Endothelial cell of umbilical vein (primary cell): Measurements from ENCODE around the gene RSF1. TPM values are rescaled to one million over a fixed set of nuclear protein-coding genes. Genes with fewer than 3 reads are reported as not detected.

ENCODE experiments used
- BruUV-seq: library from RNA; stranded (reverse); fragments of 400-500 nt; replicated peaks from 2 replicates; lab custom pipeline; 2021; lab: Mats Ljungman, UMichigan
- CTCF ChIA-PET: fragments of 300-600, 350-600 bp; sonication (Branson Sonifier 250); formaldehyde crosslinking; loops from one replicate; lab custom pipeline; 2021; ENCODE audit warnings: antibody characterized with exemption, inconsistent platforms; lab: Charles Lee
- POLR2A ChIA-PET: fragments of 300-600, 350-600 bp; sonication (Branson Sonifier 250); formaldehyde crosslinking; loops from one replicate; lab custom pipeline; 2021; ENCODE audit warnings: antibody characterized with exemption, inconsistent platforms; lab: Charles Lee
- DNase-seq: peaks from one replicate; pipeline ENCODE4 v3.0.0-alpha.2; 2011; ENCODE audit warnings: low read depth, low spot score
- FAIRE-seq: peaks from 2 replicates; lab custom pipeline; 2011; peaks lifted over from hg19 to GRCh38; lab: Jason Lieb, UNC
- H2AFZ ChIP-seq: 2 replicates; pipeline ENCODE4 v1.6.0; 2012; ENCODE audit warnings: low read depth, low read length, control low read depth, inconsistent platforms
- H3K27ac ChIP-seq: 2 replicates; pipeline ENCODE4 v1.5.1; 2011; ENCODE audit warnings: low read depth, mild to moderate bottlenecking, control low read depth, low read length, moderate library complexity; ENCODE audit not compliant: insufficient read depth
- H3K27me3 ChIP-seq, 2 experiments: 2 replicates each; pipeline versions ENCODE4 v1.6.0 to v1.6.1; 2011; ENCODE audit warnings: low read length in 2 of 2, mixed read lengths in 1 of 2; ENCODE audit not compliant: control insufficient read depth in 2 of 2, insufficient read depth in 2 of 2
- H3K36me3 ChIP-seq, 2 experiments: 2 replicates in 1 of 2; 3 replicates in 1 of 2; pipeline ENCODE4 v1.5.1; 2011; ENCODE audit warnings: low read length in 2 of 2, mild to moderate bottlenecking in 1 of 2, moderate library complexity in 1 of 2; ENCODE audit not compliant: control insufficient read depth in 2 of 2, insufficient read depth in 2 of 2; ENCODE audit errors: extremely low read depth in 1 of 2
- H3K4me1 ChIP-seq: 3 replicates; pipeline ENCODE4 v1.5.1; 2011; ENCODE audit warnings: mild to moderate bottlenecking, low read length; ENCODE audit not compliant: control insufficient read depth, insufficient read depth; ENCODE audit errors: extremely low read depth
- H3K4me2 ChIP-seq: 2 replicates; pipeline ENCODE4 v1.6.1; 2011; ENCODE audit warnings: low read length, control low read depth, mixed read lengths; ENCODE audit not compliant: insufficient read depth
- H3K4me3 ChIP-seq, 3 experiments: fragments of 200-600 bp in 1 of 3; sonication (generic), shearing (Covaris generic) in 1 of 3; replicated peaks in 1 of 3; 2 replicates each; pipeline ENCODE4 v1.5.1; 2011 to 2016; ENCODE audit warnings: control low read depth in 3 of 3, low read length in 3 of 3, mild to moderate bottlenecking in 2 of 3, inconsistent platforms in 1 of 3, low read depth in 1 of 3, moderate library complexity in 1 of 3; ENCODE audit not compliant: insufficient read depth in 1 of 3
- H3K79me2 ChIP-seq: 2 replicates; pipeline ENCODE4 v1.6.0; 2012; ENCODE audit warnings: low read length, inconsistent platforms; ENCODE audit not compliant: control insufficient read depth, insufficient read depth
- H3K9ac ChIP-seq: replicated peaks from 2 replicates; pipeline ENCODE3; 2011; ENCODE audit warnings: low read length, control low read depth; ENCODE audit not compliant: insufficient read depth; ENCODE audit errors: extremely low read depth
- H3K9me1 ChIP-seq: replicated peaks from 3 replicates; pipeline ENCODE4 v1.6.0; 2011; ENCODE audit warnings: mild to moderate bottlenecking, low read length; ENCODE audit not compliant: control insufficient read depth, insufficient read depth; ENCODE audit errors: extremely low read depth
- H3K9me3 ChIP-seq: replicated peaks from 2 replicates; pipeline ENCODE4 v1.5.1; 2012; ENCODE audit warnings: low read length, inconsistent platforms; ENCODE audit not compliant: control insufficient read depth, insufficient read depth
- H4K20me1 ChIP-seq: replicated peaks from 2 replicates; pipeline ENCODE3; 2011; ENCODE audit warnings: mild to moderate bottlenecking, low read length; ENCODE audit not compliant: control insufficient read depth, insufficient read depth; ENCODE audit errors: extremely low read depth
- CTCF ChIP-seq, 2 donors: IDR thresholded peaks; 1 replicate in 1 of 2; 2 replicates in 1 of 2; pipeline ENCODE4 v1.5.1; 2011; ENCODE audit warnings: low read length in 2 of 2, mild to moderate bottlenecking in 2 of 2, moderate library complexity in 2 of 2, control low read depth in 1 of 2, inconsistent platforms in 1 of 2, low read depth in 1 of 2; ENCODE audit not compliant: insufficient read depth in 1 of 2; ENCODE audit errors: extremely low read depth in 1 of 2
- EZH2 ChIP-seq: IDR thresholded peaks from 2 replicates; pipeline ENCODE4 v1.6.1; 2012; ENCODE audit warnings: borderline replicate concordance, low read depth, mild to moderate bottlenecking, moderate library complexity, low read length, inconsistent platforms; ENCODE audit not compliant: severe bottlenecking
- GATA2 ChIP-seq: IDR thresholded peaks from 2 replicates; pipeline ENCODE4 v1.7.0; 2011; ENCODE audit warnings: low read depth, mild to moderate bottlenecking, moderate library complexity, mixed read lengths, low read length; ENCODE audit not compliant: insufficient read length, insufficient read depth
- JUN ChIP-seq: IDR thresholded peaks from 2 replicates; pipeline ENCODE4 v1.6.1; 2011; ENCODE audit warnings: borderline replicate concordance, low read depth; ENCODE audit not compliant: insufficient read length, insufficient read depth
- POLR2A ChIP-seq: IDR thresholded peaks from 2 replicates; pipeline ENCODE4 v1.6.1; 2012; ENCODE audit warnings: low read depth, mild to moderate bottlenecking, control low read depth, low read length
- POLR2AphosphoS5 ChIP-seq: IDR thresholded peaks from 2 replicates; pipeline ENCODE4 v1.6.1; 2012; ENCODE audit warnings: low read depth, mild to moderate bottlenecking, control low read depth, low read length, moderate library complexity; ENCODE audit not compliant: insufficient read depth
- dilution Hi-C: fragments of 300-500 bp; cut with MboI; formaldehyde crosslinking; loops from one replicate; pipeline ENCODE4 v1.15.0; 2019; ENCODE audit warnings: low sequenced_read_pairs; ENCODE audit not compliant: extremely low pct_ligation_motif_present
- intact Hi-C: fragments of 100-400 bp; cut with micrococcal nuclease; formaldehyde crosslinking; loops from one replicate; pipeline ENCODE4 v1.10.0; 2022
- polyA plus RNA-seq, 4 experiments: library from polyadenylated mRNA; depleted of rRNA in 3 of 4; stranded (reverse) in 3 of 4; unstranded in 1 of 4; fragments of >200 nt; gene quantifications; 2 replicates each; pipeline versions ENCODE4 v1.2.1 to v1.2.3, GENCODE V29; 2011 to 2012; ENCODE audit warnings: missing spikeins in 1 of 4
- small RNA-seq: library from RNA; depleted of rRNA; stranded (forward); fragments of <200 nt; gene quantifications from one replicate; pipeline ENCODE3, GENCODE V24; 2012; ENCODE audit warnings: low replicate concordance, low read depth; ENCODE audit not compliant: insufficient read depth, insufficient read length
- total RNA-seq: library from RNA; stranded (reverse); gene quantifications from 2 replicates; pipeline ENCODE4 v1.2.3, GENCODE V29; 2021
- TF ChIP-seq, protein P1 (sequence below): IDR thresholded peaks from 2 replicates; pipeline ENCODE4 v1.6.1; 2011; ENCODE audit not compliant: insufficient read depth, insufficient read length

RSF1 gene
- total and polyA plus RNA-seq, 2 donors (not counting 3 experiments of a cell fraction or from before 2014, with no cell fraction given), result 10.0 to 55.1 TPM

- no peaks in the 10 kb centered on the region for H3K9me1 ChIP-seq
- no TSS peak for BruUV-seq
- H3K27ac ChIP-seq, result no peak overlapping the region
- POLR2A ChIA-PET, result interaction anchor here (0.6 to 1.0 kb wide), 2 partner anchors 10 to 47 kb away, joined by 3 to 4 read pairs; no protein-coding TSS in a partner anchor
- FAIRE-seq, result no peak
- H4K20me1 ChIP-seq, result no peaks in the 10 kb centered on the region
- dilution Hi-C loops, result no loop called here
- peaks cover 2% of the 10 kb centered on the region for H3K4me1 ChIP-seq
- H3K27me3 ChIP-seq, result no peaks in the 10 kb centered on the region
- H3K9ac ChIP-seq, result no peak overlapping the region
- CTCF ChIA-PET, result interaction anchor here (0.6 to 1.9 kb wide), 4 partner anchors 9 to 270 kb away, joined by 3 to 9 read pairs (median 5); no protein-coding TSS in a partner anchor
- peaks cover 0 to 4% of the 10 kb centered on the region in 2 experiments for H3K36me3 ChIP-seq
- no peak overlapping the region for H3K4me2 ChIP-seq
- intact Hi-C loops, result no loop called here
- no peak overlapping the region for H2AFZ ChIP-seq
- DNase-seq, result no peak
- H3K79me2 ChIP-seq, result no peaks in the 10 kb centered on the region
- no peaks in the 10 kb centered on the region for H3K9me3 ChIP-seq
- H3K4me3 ChIP-seq, result no peak overlapping the region
- no peak for TF ChIP-seq CTCF (IDR thresholded peaks at IDR 0.05; ENCODE audit: extremely low read depth in 1 of 2, insufficient read depth in 1 of 2, low read depth in 1 of 2, low read length in 2 of 2)
- no peak for TF ChIP-seq EZH2
- TF ChIP-seq, protein P1, sequence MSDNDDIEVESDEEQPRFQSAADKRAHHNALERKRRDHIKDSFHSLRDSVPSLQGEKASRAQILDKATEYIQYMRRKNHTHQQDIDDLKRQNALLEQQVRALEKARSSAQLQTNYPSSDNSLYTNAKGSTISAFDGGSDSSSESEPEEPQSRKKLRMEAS, result no peak
- TF ChIP-seq JUN, result no peak
- TF ChIP-seq POLR2AphosphoS5, result no peak
- no peak for TF ChIP-seq GATA2
- no peak for TF ChIP-seq POLR2A
These were observed 208.6 kb downstream of the RSF1 start for GRCh38 chr11:77611921-77612320.

Small RNA genes lying within 50 kb of the gene (small RNA-seq; reads per million reads assigned to genes)
- not detected for gene RF00019

Other genes starting within 250 kb of the RSF1 start
- 0.22 and 0.35 TPM in 2 replicates for gene AQP11, start 230.8 kb downstream of the RSF1 start, total RNA-seq
- gene AQP11, start 230.8 kb downstream of the RSF1 start, polyA plus RNA-seq, result 0.55 and 0.72 TPM in 2 replicates
- gene CLNS1A, start 182.9 kb downstream of the RSF1 start, total RNA-seq, result 89.9 and 99.7 TPM in 2 replicates
- 59.0 and 84.5 TPM in 2 replicates for gene CLNS1A, start 182.9 kb downstream of the RSF1 start, polyA plus RNA-seq
- 51.0 and 57.1 TPM in 2 replicates for gene AAMDC, start 422 bp upstream of the RSF1 start, total RNA-seq
- gene AAMDC, start 422 bp upstream of the RSF1 start, polyA plus RNA-seq, result 28.2 and 48.1 TPM in 2 replicates
- 37.8 and 39.2 TPM in 2 replicates for gene INTS4, start 173.9 kb upstream of the RSF1 start, total RNA-seq
- gene INTS4, start 173.9 kb upstream of the RSF1 start, polyA plus RNA-seq, result 28.0 and 29.2 TPM in 2 replicates
- gene KCTD14, start 202.6 kb upstream of the RSF1 start, total RNA-seq, result 1.1 and 1.8 TPM in 2 replicates
- 0.57 and 0.64 TPM in 2 replicates for gene KCTD14, start 202.6 kb upstream of the RSF1 start, polyA plus RNA-seq
- gene THRSP, start 243.1 kb upstream of the RSF1 start, total RNA-seq, result not detected in 2 replicates
- not detected in 2 replicates for gene THRSP, start 243.1 kb upstream of the RSF1 start, polyA plus RNA-seq